HTR-8/SVneo (cell line): ENCODE measurements around the gene SOS1.
"Not testable (repeated sequence)": the region's sequence is repeated elsewhere in the genome, so short reads cannot be mapped to it uniquely, and the experiment has no call there.

Experiments
- DNase-seq: peaks from one replicate; pipeline ENCODE4 v3.0.0; 2011; ENCODE audit warnings: low spot score, mixed read lengths; ENCODE audit not compliant: insufficient read length
- FAIRE-seq: peaks from 2 replicates; lab custom pipeline; 2011; peaks lifted over from hg19 to GRCh38; lab: Jason Lieb, UNC

SOS1 gene

GRCh38 chr2:39139511-39140237, 18.8 kb upstream of the SOS1 start:
- no peak for FAIRE-seq
- no peak for DNase-seq

- FAIRE-seq (no peak), DNase-seq (no peak)
Measured at GRCh38 chr2:39138837-39139211, 18.0 kb upstream of the SOS1 start.

GRCh38 chr2:39138187-39138836, 17.5 kb upstream of the SOS1 start:
- DNase-seq, FAIRE-seq: not testable (repeated sequence)

DNA sequence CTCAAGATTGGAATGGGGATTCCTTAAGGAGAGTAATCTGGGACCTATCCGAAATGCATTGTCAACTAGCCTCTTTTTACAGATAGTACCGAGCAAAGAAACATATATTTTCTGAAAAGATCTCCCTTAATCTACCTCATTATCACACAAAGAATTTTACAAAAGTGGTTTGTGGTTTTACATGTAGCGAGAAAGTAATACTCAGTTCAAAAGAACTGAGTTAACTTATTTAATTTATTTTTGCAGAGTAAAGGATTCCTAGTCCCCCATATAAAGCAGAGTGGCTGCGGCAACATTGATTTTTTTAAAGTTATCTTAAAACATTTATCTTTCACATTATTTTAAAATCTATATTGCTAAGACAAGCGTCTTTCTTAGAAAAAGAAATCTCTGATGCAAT, 15.9 kb upstream of the SOS1 start:
- DNase-seq (no peak), FAIRE-seq (no peak)

DNA sequence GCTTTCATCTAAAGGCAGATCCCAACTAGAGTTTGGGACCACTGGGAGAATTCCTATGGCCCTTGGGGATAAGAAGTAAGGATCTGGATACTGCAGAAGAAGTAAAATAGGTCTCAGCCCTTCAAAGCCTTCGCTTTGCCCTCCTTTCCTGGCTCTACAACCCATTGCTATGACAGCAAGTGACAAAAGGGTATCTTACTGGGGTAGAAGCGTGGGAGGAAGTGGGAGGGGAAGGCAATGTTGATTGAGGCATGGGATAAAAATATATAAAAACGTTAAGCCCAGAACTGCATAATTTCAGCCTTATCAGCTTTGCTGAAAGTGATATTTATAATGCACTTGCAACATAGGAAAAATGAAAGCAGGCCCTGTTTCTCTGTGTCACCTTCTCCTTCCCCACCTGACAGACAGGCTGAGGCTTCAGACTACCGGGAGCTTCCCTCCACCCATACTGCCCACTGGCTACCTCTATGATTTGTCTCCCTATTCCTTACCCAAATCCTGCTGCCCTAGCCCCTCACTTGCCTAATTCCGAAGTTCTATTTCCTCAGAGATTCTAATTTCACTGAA, 14.9 kb upstream of the SOS1 start:
- FAIRE-seq (no peak), DNase-seq (no peak)

DNA sequence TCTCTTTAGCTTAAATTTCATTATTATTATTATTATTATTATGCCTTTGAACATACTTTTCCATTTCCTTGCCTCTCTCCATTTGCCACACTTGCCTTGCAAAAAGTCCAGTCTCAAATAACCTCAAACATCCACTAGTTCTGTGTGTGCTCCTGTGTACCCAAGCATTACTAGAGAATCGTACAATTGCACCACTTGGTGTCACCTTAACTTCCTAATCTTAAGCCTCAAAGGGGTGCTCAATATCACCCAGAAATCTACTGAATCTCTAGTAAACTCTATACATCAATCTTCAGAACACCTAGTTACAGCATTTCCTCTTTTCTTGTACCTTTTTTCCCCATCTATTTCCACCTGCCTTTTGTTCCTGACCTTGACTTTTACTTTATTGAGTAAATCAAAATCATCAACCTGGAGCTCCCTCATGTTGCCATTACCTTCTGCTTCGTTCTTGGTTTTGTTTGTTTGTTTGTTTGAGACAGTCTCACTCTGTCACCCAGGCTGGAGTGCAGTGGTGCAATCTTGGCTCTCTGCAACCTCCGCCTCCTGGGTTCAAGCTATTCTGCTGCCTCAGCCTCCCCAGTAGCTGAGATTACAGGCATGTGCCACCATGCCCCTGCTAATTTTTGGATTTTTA, 12.5 kb upstream of the SOS1 start:
- FAIRE-seq (no peak), DNase-seq (no peak)

- no peak for FAIRE-seq
Measured at GRCh38 chr2:39128919-39129391, 8.1 kb upstream of the SOS1 start.

GRCh38 chr2:39127973-39128372, 7.1 kb upstream of the SOS1 start:
- DNase-seq (no peak), FAIRE-seq (no peak)

More at GRCh38 chr2:39128919-39129391, 8.1 kb upstream of the SOS1 start:
- DNase-seq = no peak

DNA sequence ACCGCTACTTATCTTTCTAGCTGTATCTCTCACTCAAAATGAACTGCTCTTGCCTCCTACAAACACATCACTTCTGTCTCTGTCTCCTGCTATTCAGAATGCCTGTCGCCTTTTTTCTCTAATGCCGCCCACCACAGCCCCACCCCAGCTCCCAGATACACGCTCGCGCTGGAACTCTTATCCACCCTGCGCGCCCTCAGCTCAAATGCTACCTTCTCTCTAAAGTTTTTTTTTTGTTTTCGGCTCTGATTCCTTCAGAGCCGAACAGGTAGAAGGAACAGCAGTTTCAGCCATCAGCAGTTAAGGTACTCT, 3.9 kb upstream of the SOS1 start:
- no peak for FAIRE-seq
- no peak for DNase-seq

DNA sequence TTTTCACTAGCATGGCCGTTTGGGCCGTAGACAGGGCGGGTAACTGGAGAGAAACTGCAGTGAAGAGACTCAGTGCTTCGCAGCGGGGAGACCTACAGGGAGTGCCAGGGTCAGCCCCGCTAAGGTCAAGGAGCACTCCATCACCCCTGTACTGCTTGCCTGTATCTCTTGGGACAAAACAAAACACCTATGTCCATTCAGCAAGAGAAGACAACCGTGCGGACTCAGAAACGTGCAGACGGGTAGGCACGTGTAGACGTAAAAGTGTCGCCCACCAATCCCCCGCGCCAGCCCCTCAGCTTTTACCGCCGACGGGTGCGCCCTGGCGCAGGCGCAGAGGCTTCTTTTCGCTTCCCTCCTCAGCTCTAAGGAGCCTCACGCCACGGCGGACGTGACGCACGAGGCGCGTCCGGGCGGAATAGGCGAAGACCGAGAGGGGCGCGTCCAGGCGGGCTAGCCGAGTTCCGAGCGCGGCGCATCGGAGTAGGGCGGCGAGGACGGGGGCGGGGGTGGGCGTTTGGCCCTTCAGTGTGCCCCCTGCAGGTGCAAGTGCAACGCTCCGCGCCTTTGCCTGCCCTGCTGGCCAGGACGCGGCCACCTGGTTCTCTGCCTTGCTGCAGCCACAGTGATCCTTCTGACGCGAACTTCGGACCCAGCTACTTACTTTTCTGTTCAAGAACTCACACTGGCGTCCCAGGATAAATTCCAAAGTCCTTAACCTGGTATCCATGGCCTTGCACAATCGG, 3.3 kb upstream of the SOS1 start:
- FAIRE-seq (peak; percentile 97), DNase-seq (peak; percentile 97)

- DNase-seq (no peak), FAIRE-seq (no peak)
Measured at GRCh38 chr2:39123436-39123999, 2.7 kb upstream of the SOS1 start.

DNA sequence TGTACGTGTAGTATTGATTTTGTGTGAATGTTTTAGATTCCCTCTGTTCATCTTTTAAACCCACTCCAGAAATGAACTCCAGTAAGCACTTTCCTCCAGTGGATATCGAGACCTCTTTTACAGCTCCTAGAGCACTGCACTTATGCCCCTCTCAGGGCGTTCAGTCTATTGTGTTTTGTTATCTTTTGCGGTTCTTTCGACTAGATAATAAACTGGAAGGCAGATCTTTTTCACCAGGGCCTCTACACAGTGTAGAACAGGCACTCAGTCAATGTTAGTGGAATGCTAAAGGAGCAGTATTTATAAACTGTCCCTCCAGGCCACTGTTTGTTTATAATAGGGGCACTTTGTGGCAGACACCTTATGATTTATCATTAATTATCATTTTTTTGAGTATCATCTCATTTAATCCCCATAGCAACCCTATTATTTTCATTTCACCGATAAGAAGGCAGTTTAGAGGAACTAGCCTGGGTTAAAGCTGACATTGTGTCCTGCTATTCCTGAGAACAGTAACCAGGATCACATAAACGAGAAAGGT, 742 bp upstream of the SOS1 start:
- no peak for DNase-seq
- no peak for FAIRE-seq

GRCh38 chr2:39120521-39120770, 405 bp downstream of the SOS1 start:
- DNase-seq (no peak), FAIRE-seq (no peak)

DNA sequence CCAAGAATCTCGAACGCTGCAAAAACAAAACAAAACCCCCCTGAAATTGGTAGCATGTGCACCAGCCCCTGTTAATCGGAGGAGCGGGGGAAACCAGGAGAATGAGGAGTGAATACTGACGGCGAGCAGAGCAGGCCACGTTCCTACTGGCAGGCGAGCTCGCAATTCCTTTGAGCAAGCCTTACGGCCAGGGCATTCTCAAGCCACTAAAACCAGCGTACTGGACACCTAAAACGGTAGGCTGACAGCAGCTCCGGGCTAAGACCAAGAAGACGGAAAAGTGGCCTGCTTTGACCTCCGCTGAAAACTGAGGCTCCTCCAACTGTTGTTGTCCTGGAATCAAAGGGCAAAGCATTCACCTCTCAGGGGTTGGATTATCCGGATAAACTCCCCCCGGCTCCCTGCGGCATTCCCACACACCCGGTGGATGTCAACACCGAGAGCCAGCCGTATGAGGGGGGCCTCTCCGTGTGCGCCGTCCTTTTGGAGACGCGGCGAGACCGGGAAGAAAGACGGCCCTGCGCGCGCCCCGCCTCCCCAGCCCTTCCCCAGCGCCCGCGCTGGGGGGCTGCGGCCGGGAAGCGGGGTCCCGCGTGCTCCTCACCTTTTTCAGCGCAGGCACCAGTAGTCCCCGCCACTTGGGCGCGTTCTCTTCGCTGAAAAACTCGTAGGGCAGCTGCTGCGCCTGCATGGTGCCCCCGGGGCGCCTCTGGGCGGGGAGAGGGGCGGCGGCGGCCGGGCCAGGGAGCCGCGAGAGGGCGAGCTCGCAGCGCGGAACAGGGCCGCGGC, 925 bp downstream of the SOS1 start:
- DNase-seq (no peak), FAIRE-seq (no peak)

GRCh38 chr2:39118786-39119499, 1.9 kb downstream of the SOS1 start:
- FAIRE-seq (no peak), DNase-seq (no peak)

GRCh38 chr2:39115556-39115955, 5.3 kb downstream of the SOS1 start:
- FAIRE-seq = no peak
- no peak for DNase-seq

DNA sequence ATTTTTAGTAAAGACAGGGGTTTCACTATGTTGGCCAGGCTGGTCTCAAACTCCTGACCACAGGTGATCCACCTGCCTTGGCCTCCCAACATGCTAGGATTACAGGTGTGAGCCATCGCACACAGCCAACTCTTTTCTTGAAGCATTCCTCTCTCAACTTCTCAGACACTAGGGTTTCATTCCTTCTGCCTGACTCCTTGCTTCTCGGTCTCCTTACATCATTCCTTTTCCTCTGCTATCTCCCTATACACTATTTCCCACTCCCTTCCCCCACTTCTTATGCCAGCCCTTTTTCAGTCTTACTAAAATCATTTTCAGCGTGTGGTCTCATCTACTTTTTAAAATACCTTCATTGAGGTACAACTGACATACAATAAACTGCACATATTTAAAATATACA, 6.1 kb downstream of the SOS1 start:
- FAIRE-seq (no peak), DNase-seq (no peak)

GRCh38 chr2:39109537-39109936, 11.3 kb downstream of the SOS1 start:
- no peak for DNase-seq
- FAIRE-seq = no peak

GRCh38 chr2:39108377-39108776, 12.5 kb downstream of the SOS1 start:
- no peak for FAIRE-seq
- no peak for DNase-seq
